Osteoblast (primary cell): ENCODE measurements around the gene GPX3. TPM values are rescaled to one million over a fixed set of nuclear protein-coding genes. Genes with fewer than 3 reads are reported as not detected.

Experiments used
- DNase-seq: peaks from one replicate; pipeline ENCODE4 v3.0.0; 2011; ENCODE audit warnings: low spot score, mixed read lengths; ENCODE audit not compliant: insufficient read length; ENCODE audit errors: missing footprints
- H2AFZ ChIP-seq: 2 replicates; pipeline ENCODE4 v1.6.0; 2011; ENCODE audit warnings: mild to moderate bottlenecking, low read length
- H3K27ac ChIP-seq: 2 replicates; pipeline ENCODE4 v1.5.1; 2011; ENCODE audit warnings: mild to moderate bottlenecking, low read depth, low read length, moderate library complexity
- H3K27me3 ChIP-seq: 2 replicates; pipeline ENCODE4 v1.6.0; 2012; ENCODE audit warnings: mild to moderate bottlenecking, control low read depth, inconsistent platforms, low read length, moderate library complexity; ENCODE audit not compliant: insufficient read depth
- H3K36me3 ChIP-seq: 2 replicates; pipeline ENCODE4 v1.5.1; 2011; ENCODE audit warnings: mild to moderate bottlenecking, low read length, control low read depth, moderate library complexity; ENCODE audit not compliant: insufficient read depth
- H3K4me1 ChIP-seq: 2 replicates; pipeline ENCODE4 v1.5.1; 2011; ENCODE audit warnings: mild to moderate bottlenecking, low read length, control low read depth, moderate library complexity; ENCODE audit not compliant: insufficient read depth
- H3K4me2 ChIP-seq: 2 replicates; pipeline ENCODE4 v1.6.0; 2011; ENCODE audit warnings: mild to moderate bottlenecking, low read length; ENCODE audit not compliant: insufficient read depth
- H3K4me3 ChIP-seq: fragments of 200-600 bp; sonication (generic); 3 replicates; pipeline ENCODE4 v1.5.1; 2012; ENCODE audit warnings: mild to moderate bottlenecking, low read length, inconsistent platforms; ENCODE audit not compliant: insufficient read depth
- H3K79me2 ChIP-seq: 2 replicates; pipeline ENCODE4 v1.6.0; 2012; ENCODE audit warnings: mild to moderate bottlenecking, low read length, control low read depth, inconsistent platforms; ENCODE audit not compliant: insufficient read depth
- H3K9me3 ChIP-seq: 2 replicates; pipeline ENCODE4 v1.5.1; 2011; ENCODE audit warnings: low read depth, low read length, control low read depth
- H4K20me1 ChIP-seq: 2 replicates; pipeline ENCODE4 v1.6.0; 2012; ENCODE audit warnings: mild to moderate bottlenecking, low read length, control low read depth; ENCODE audit not compliant: insufficient read depth
- total RNA-seq: library from RNA; depleted of rRNA; stranded (reverse); fragments of >200 nt; gene quantifications from 2 replicates; pipeline ENCODE4 v1.2.3, GENCODE V29; 2012
- TF ChIP-seq, protein P1 (sequence below): IDR thresholded peaks from 2 replicates; pipeline ENCODE4 v1.5.1; 2011; ENCODE audit warnings: mild to moderate bottlenecking, low read depth, low read length, moderate library complexity; ENCODE audit errors: extremely low read depth

Gene GPX3
- total RNA-seq = 8.8 and 9.8 TPM in 2 replicates

DNA sequence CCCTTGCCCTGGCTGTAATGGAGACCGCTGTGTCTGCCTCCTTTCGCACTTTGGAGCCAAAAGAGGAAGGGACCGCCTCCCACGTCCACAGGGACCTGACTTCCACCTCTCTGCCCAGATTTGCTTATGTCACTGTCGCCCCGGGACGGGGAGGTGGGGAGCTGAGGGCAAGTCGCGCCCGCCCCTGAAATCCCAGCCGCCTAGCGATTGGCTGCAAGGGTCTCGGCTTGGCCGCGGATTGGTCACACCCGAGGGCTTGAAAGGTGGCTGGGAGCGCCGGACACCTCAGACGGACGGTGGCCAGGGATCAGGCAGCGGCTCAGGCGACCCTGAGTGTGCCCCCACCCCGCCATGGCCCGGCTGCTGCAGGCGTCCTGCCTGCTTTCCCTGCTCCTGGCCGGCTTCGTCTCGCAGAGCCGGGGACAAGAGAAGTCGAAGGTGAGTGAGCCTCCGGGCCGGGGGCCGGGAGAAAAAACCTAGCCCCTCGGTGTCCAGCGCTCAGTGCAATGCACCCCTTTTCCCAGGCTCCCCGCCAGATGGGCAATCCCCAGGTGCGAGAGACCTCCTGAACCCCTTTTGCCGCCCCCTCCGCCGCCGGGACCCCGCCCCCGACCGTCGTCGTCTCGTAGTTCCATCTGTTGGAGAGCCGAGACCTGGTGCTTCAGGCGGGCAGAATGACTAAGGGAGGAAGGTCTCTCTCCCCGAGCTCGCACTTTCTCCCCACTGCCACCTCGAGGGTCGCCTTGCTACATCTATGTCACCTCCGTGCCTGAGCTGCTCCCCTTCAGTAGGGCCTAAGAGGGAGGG is at the start of gene GPX3:
TSS of gene GPX3 (plus strand) at position 288 of the 807 bp plus-strand sequence. CDS start at position 352, 64 bp downstream.
- peak; percentile 91 for DNase-seq
- H3K36me3 ChIP-seq = no peaks in the 10 kb centered on the region
- no peak within 1 kb of the TSS for H3K27ac ChIP-seq
- H3K9me3 ChIP-seq = no peaks in the 10 kb centered on the region
- H2AFZ ChIP-seq = peak within 1 kb of the TSS; percentile 71
- H3K4me2 ChIP-seq = peak within 1 kb of the TSS; percentile 89
- TF ChIP-seq, protein P1, sequence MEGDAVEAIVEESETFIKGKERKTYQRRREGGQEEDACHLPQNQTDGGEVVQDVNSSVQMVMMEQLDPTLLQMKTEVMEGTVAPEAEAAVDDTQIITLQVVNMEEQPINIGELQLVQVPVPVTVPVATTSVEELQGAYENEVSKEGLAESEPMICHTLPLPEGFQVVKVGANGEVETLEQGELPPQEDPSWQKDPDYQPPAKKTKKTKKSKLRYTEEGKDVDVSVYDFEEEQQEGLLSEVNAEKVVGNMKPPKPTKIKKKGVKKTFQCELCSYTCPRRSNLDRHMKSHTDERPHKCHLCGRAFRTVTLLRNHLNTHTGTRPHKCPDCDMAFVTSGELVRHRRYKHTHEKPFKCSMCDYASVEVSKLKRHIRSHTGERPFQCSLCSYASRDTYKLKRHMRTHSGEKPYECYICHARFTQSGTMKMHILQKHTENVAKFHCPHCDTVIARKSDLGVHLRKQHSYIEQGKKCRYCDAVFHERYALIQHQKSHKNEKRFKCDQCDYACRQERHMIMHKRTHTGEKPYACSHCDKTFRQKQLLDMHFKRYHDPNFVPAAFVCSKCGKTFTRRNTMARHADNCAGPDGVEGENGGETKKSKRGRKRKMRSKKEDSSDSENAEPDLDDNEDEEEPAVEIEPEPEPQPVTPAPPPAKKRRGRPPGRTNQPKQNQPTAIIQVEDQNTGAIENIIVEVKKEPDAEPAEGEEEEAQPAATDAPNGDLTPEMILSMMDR = no peak
- H3K4me3 ChIP-seq = peak within 1 kb of the TSS; percentile 74
- H4K20me1 ChIP-seq = no peaks in the 10 kb centered on the region
- H3K27me3 ChIP-seq = no peaks in the 10 kb centered on the region
- peaks cover 37% of the 10 kb centered on the region for H3K4me1 ChIP-seq
- no peaks in the 10 kb centered on the region for H3K79me2 ChIP-seq

- H3K4me3 ChIP-seq = no peak overlapping the region
- H2AFZ ChIP-seq = no peak overlapping the region
- H3K36me3 ChIP-seq = no peaks in the 10 kb centered on the region
- no peaks in the 10 kb centered on the region for H3K4me1 ChIP-seq
- TF ChIP-seq, protein P1 = no peak
- peaks cover 3% of the 10 kb centered on the region for H3K9me3 ChIP-seq
- H3K79me2 ChIP-seq = no peaks in the 10 kb centered on the region
- DNase-seq = no peak
- no peaks in the 10 kb centered on the region for H3K27me3 ChIP-seq
- H3K27ac ChIP-seq = no peak overlapping the region
- H4K20me1 ChIP-seq = no peaks in the 10 kb centered on the region
- no peak overlapping the region for H3K4me2 ChIP-seq
Measured at GRCh38 chr5:150978590-150978989, 41.8 kb upstream of the GPX3 start.

DNA sequence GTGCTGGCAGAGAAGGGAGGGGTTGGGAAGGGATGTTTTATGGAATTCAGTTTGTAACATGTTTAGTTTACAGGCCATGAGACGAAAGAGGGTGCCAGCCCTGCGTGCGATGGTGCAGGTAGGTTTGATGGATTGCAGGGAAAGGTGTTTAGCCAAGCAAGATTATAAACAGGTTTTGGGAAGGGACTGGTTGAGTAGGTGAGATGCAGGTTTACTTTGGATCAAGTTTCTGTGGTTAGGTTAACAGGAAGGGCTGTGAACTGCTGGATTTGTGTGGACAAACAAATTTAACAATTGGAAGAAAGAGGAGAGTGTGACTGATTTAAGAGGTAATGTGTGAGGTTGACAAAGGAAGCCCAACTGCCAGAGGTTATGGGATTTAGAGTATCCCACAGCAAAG is 32.6 kb upstream of the GPX3 start:
- no peak overlapping the region for H2AFZ ChIP-seq
- TF ChIP-seq, protein P1 = no peak
- H3K9me3 ChIP-seq = no peaks in the 10 kb centered on the region
- H3K79me2 ChIP-seq = no peaks in the 10 kb centered on the region
- DNase-seq = no peak
- no peaks in the 10 kb centered on the region for H3K4me1 ChIP-seq
- H3K4me2 ChIP-seq = no peak overlapping the region
- H3K4me3 ChIP-seq = no peak overlapping the region
- H3K36me3 ChIP-seq = no peaks in the 10 kb centered on the region
- H4K20me1 ChIP-seq = no peaks in the 10 kb centered on the region
- no peak overlapping the region for H3K27ac ChIP-seq
- H3K27me3 ChIP-seq = no peaks in the 10 kb centered on the region

- TF ChIP-seq, protein P1 = peak; percentile 26
- Histone ChIP-seq H3K27me3 (no peaks in the 10 kb centered on the region), H3K4me2 (no peak overlapping the region), H3K36me3 (no peaks in the 10 kb centered on the region), H2AFZ (no peak overlapping the region), H3K4me3 (no peak overlapping the region), H3K9me3 (no peaks in the 10 kb centered on the region), H3K27ac (no peak overlapping the region), H3K4me1 (no peaks in the 10 kb centered on the region), H4K20me1 (no peaks in the 10 kb centered on the region), H3K79me2 (no peaks in the 10 kb centered on the region)
- no peak for DNase-seq
Measured at GRCh38 chr5:150989695-150990094, 30.7 kb upstream of the GPX3 start.
